Measurements from ENCODE around the gene SULT1A2.

DNA sequence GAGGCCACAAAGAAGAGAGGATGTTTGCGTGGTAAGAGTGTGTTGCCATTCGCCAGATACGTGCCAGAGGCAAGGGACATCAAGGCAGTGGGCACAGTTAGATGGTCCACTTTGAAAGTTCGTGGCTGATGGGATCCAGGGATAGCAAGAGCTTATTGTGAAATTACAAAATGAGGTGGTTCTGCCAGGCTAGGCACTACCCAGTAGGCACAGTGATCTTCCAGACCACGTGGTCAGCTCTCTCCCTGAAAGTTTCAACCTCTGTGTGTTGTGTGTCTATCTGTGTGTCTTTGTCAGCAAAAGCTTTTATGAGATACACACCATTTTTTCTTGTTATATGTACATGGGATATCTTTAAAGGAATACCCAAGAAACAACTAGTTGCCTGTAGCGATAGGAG, 33.6 kb downstream of the SULT1A2 start:
- TF ChIP-seq TAF1 (IDR thresholded peaks at IDR 0.05; ENCODE audit: borderline replicate concordance, insufficient read depth, low read length), result no peak
- TF ChIP-seq, protein P1, sequence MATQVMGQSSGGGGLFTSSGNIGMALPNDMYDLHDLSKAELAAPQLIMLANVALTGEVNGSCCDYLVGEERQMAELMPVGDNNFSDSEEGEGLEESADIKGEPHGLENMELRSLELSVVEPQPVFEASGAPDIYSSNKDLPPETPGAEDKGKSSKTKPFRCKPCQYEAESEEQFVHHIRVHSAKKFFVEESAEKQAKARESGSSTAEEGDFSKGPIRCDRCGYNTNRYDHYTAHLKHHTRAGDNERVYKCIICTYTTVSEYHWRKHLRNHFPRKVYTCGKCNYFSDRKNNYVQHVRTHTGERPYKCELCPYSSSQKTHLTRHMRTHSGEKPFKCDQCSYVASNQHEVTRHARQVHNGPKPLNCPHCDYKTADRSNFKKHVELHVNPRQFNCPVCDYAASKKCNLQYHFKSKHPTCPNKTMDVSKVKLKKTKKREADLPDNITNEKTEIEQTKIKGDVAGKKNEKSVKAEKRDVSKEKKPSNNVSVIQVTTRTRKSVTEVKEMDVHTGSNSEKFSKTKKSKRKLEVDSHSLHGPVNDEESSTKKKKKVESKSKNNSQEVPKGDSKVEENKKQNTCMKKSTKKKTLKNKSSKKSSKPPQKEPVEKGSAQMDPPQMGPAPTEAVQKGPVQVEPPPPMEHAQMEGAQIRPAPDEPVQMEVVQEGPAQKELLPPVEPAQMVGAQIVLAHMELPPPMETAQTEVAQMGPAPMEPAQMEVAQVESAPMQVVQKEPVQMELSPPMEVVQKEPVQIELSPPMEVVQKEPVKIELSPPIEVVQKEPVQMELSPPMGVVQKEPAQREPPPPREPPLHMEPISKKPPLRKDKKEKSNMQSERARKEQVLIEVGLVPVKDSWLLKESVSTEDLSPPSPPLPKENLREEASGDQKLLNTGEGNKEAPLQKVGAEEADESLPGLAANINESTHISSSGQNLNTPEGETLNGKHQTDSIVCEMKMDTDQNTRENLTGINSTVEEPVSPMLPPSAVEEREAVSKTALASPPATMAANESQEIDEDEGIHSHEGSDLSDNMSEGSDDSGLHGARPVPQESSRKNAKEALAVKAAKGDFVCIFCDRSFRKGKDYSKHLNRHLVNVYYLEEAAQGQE (IDR thresholded peaks at IDR 0.05; ENCODE audit: insufficient read depth in 1 of 2, low read depth in 2 of 2, low read length in 2 of 2), result no peak

Measured in PFSK-1 (cell line).